Pulmonary artery endothelial cell (primary cell): Measurements from ENCODE around the gene OR7C1. TPM values are rescaled to one million over a fixed set of nuclear protein-coding genes. Genes with fewer than 3 reads are reported as not detected.
"Not testable (repeated sequence)": the region's sequence is repeated elsewhere in the genome, so short reads cannot be mapped to it uniquely, and the experiment has no call there.

Experiments
- DNase-seq: peaks from one replicate; pipeline ENCODE4 v3.0.0-alpha.2; 2011; ENCODE audit warnings: low read depth, low spot score
- total RNA-seq: library from RNA; depleted of rRNA; stranded (reverse); fragments of >200 nt; gene quantifications from 2 replicates; pipeline ENCODE4 v1.2.3, GENCODE V29; 2014

OR7C1 gene
- total RNA-seq, 1 donor from 2014 or later: not detected

DNA sequence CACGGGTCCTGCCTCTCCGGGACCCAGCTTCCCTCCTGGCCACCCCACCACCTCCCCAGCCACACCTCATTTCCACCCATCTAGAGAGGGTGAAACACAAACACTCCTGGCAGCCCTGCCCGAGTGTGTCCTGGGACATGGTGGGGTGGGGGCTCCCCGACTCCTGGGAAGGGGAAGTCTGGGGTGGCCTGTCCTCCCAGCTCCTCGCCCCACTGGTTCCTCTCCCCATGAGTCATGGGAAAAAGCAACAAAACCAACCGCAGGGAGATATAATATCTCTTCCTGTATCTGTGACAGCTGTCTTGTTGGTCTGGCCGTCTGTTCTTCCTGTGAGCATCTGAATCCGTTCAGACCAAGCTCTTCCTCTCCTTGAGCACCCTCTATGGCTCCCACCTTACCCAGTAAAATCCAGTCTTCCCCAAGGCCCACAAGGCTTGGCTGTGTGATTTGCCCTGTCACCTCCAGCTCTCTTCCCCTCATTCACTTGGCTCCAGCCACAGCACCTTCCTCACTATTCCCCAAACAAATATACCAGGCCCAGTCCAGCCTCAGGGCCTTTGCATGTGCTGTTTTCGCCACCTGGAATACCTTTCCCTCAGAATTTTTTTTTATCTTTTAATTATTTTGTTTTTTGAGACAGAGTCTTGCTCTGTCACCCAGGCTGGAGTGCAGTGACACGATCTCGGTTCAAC, 49.7 kb downstream of the OR7C1 start:
- not testable (repeated sequence) for DNase-seq

- not testable (repeated sequence) for DNase-seq
Observed at GRCh38 chr19:14784730-14785101, 50.3 kb downstream of the OR7C1 start.

- not testable (repeated sequence) for DNase-seq
Observed at GRCh38 chr19:14783410-14783998, 51.5 kb downstream of the OR7C1 start.

DNA sequence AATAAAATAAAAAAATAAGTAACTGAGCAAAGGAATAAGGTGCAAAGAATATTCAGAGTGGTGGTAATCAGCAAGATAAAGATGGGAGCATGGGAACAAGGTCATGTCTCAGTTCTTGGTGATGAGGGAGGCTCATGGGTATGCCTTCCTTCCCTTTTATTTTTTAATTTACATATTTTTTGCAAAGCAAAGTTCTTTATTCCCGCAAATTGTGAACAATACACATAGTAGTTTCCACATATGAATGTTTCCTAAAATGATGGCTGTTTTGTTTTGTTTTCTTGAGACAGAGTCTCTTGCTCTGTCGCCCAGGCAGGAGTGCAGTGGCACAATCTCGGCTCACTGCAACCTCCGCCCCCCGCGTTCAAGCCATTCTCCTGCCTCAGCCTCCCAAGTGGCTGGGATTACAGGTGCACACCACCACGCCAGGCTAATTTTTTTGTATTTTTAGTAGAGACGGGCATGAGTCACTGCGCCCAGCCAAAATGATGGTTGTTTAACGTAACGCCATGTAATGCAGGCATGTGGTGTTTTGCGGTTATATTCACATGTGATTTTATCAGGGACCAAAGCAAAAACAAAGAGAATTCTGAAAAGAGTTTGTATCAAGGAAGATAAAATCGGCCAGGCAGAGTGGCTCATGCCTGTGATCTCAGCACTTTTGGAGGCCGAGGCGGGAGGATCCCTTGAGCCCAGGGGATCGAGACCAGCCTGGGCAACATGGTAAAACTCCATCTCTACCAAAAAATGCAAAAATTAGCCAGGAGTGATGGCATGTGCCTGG, 52.2 kb downstream of the OR7C1 start:
- DNase-seq: no peak

- DNase-seq: not testable (repeated sequence)
Observed at GRCh38 chr19:14781713-14782536, 53.1 kb downstream of the OR7C1 start.

GRCh38 chr19:14780622-14781225, 54.3 kb downstream of the OR7C1 start:
- not testable (repeated sequence) for DNase-seq

DNA sequence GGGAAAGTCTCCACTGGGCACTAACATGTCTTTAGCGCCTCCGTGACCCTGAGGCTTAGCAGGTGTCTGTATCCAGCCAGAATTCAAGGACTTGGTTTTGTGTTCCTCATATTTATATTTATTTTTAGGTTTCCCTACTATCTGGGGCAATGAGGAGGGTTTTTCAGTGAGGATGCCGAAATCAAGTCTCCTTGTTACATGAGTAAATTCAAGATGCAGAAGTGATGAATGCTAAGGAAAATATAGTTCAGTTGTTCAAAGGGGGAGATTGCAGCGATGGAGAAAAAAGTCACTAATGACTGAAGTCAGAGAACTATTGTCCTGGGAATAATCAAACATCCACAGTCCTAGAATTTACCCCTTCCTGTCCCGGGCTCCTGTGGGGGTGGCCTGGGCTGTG, 55.8 kb downstream of the OR7C1 start:
- DNase-seq: no peak

DNA sequence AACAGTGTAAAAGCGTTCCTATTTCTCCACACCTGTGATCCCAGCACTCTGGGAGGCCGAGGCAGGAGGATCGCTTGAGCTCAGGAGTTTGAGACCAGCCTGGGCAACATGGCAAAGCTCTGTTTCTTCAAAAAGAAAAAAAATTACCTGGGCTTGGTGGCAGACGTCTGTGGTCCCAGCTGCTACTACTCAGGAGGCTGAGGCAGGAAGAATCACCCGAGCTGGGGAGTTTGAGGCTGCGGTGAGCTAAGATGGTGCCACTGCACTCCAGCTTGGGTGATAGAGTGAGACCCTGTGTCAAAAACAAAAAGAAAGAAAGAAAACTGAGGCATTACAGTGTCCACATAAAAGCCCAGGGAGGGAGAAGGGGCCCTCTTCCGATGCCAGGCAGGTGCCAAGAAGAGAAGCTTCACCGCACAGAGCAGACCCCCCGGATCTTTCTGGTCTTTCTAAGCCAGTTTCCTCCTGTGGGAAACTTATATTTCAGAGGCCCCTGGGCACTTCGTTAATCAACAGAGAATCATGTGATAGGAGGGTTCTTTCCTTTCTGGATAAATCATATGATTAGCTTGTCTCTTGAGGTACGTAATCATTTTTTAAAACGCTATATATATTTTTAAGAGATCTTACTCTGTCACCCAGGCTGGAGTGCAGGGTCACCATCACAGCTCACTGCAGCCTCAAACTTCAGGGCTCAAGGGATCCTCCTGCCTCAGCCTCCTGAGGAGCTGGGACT, 56.7 kb downstream of the OR7C1 start, which contains the start of gene ADGRE2:
Gene ADGRE2 (minus strand): TSS at position 451 of the 736 bp plus-strand sequence. CDS start 1,804 bp downstream, outside the sequence.
- not testable (repeated sequence) for DNase-seq

GRCh38 chr19:14777645-14778044, 57.3 kb downstream of the OR7C1 start:
- DNase-seq: not testable (repeated sequence)

DNA sequence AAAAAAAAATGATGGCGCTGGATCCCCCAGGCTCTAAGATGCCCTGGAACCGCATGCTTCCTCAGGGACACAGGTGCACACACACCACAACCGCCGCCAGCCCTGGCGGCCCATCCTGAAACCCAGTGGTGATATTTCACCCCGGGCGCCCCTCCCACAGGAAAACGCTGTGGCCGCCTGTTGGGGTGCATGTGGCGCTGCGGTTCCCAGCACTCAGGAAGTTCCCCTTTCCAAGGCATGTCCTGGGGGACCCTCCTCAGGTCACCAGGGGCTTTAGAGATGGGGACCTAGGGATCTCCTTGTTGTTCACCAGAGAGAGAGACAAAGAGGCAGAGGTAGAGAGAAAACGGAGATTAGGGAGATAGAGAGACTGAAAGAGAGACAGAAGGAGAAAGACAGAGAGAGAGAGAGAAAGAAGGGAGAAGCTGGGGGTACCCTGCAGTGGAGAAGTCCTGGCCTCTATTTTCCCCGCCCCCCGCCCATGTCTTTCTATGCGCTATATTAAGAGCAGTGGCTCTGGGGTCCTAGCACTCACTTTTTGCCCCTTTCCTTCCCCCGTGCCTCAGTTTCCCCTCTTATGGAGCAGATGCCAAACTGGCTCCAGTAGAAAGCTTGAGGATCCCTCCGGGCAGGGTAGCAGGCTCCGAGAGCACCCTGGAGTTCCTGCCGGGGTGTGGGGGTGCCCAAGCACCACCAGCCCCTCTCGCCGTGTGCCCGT, 59.0 kb downstream of the OR7C1 start:
- DNase-seq: no peak

DNA sequence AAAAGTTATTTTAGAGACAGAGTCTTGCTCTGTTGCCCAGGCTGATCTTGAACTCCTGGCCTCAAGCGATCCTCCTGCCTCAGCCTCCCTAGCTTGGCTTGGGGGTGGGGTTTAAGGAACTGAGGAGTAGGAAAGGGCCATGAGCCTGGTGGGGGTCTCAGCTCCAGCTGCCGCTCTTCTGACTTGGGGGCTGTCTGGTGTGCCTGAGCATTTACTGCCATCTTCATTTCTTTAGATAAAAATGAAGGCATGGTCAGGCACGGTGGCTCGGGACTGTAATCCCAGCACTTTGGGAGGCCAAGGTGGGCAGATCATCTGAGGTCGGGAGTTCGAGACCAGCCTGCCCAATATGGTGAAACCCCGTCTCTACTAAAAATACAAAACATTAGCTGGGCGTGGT, 59.7 kb downstream of the OR7C1 start:
- DNase-seq: not testable (repeated sequence)

DNA sequence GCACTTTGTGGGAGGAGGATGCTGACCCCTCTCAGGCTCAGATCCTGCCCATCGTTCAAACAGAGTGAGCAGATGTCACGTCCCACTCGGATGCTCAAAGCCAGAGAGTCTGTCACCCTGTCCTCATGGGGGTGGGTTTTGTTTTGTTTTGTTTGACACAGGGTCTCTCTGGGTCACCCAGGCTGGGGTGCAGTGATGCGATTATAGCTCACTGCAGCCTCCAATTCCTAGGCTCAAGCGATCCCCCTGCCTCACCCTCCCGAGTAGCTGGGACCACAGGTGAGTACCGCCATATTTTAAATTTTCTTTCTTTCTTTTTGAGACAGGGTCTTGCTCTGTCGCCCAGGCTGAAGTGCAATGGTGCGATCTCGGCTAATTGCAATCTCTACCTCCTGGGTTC, 60.6 kb downstream of the OR7C1 start:
- no peak for DNase-seq

- DNase-seq: not testable (repeated sequence)
Observed at GRCh38 chr19:14773722-14774121, 61.3 kb downstream of the OR7C1 start.

GRCh38 chr19:14772995-14773394, 62.0 kb downstream of the OR7C1 start:
- no peak for DNase-seq

- DNase-seq: no peak
Observed at GRCh38 chr19:14772467-14772866, 62.5 kb downstream of the OR7C1 start.

DNA sequence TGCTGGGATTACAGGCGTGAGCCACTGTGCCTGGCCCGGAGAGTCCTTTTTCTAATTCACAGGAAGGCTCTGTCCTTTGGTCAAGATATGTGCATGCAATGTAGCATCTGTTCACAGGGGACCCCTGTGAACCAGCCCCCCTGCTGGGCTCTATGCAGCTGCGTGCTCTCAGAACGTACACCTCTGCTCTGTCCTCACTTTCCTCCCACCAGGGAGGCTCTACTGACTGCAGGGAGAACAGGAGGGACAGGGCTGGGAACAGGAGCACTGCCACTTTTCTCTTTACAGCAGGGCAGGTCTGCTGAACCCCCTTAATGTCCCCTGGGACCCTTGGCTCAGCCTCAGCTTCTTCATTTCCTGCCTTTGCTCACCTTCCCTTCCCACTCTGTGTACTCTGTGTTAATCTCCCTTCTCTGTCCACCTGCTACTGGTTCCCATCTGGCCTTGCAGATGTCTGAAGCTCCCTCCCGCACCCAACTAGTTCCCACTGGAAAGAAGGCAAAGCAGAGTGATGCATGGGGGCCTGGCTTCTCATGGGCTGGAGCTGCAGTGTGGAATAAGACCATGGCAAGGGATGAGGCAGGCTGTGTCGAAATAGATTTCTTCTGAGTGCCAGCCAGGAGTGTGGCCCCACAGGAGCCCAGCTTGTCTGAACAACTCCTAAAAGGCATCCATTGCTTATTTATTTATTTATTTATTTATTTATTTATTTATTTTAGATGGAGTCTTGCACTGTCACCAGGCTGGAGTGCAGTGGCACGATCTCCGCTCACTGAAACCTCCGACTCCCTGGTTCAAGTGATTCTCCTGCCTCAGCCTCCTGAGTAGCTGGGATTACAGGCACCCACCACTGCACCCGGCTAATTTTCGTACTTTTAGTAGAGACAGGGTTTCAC, 63.8 kb downstream of the OR7C1 start:
- DNase-seq: no peak

DNA sequence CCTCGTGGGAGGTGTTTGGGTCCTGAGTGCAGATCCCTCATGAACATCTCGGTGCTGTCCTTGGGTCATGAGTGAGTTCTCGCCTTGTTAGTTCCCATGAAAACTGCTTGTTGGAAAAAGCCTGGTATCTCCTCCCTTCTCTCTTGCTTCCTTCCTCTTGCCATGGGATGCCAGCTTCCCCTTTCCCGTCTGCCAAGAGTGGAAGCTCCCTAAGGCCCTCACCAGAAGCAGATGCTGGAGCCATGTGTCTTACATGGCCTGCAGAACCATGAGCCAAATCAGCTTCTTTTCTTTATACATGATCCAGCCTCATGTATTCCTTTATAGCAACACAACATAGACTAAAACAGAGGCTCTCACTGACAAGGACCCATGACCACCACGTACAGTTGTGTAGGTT, 64.8 kb downstream of the OR7C1 start:
- DNase-seq: no peak

DNA sequence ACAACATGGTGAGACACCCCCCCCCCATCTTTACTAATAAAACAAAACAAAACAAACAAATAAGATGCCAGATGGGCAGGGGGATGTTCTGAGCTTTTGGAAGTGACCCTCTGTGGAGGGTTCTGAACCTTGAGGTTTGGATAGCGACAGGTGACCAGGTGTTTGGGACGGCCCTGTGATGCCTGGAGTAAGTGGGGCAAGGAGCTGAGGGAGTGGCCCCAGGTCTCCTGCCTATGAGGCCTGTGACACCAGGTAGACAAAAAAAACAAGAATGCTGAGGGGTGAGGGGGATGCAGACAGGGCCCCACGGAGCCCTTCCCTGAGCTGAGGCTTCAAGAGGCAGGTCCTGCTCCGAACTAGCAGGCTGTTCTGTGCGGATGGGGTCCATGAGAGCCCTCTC, 65.8 kb downstream of the OR7C1 start:
- DNase-seq: no peak

GRCh38 chr19:14768001-14768400, 67.0 kb downstream of the OR7C1 start:
- no peak for DNase-seq
